Measurements from ENCODE around the gene C1orf146.
"Not testable (repeated sequence)": the region's sequence is repeated elsewhere in the genome, so short reads cannot be mapped to it uniquely, and the experiment has no call there.

C1orf146 gene, protein sequence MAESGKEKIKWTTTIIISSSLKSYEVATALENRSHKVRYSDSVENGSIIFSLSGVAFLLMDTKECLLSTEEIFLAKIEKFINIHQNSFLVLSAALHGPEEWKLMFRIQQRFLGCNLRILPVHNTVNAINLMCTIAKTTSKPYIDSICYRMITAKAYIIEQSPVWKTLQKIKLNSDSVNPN

GRCh38 chr1:92217721-92218120 is at the start of gene C1orf146:
Gene C1orf146 (plus strand): TSS chr1:92217915. CDS start chr1:92231421, 13,506 bp downstream.
- no peak for DNase-seq (ENCODE audit: low read depth)

- no peak for DNase-seq (ENCODE audit: low read depth)
These were observed 49.1 kb upstream of the C1orf146 start for GRCh38 chr1:92168657-92169056.

- DNase-seq (ENCODE audit: low read depth) = no peak
These were observed 48.3 kb upstream of the C1orf146 start for GRCh38 chr1:92169214-92170005.

GRCh38 chr1:92184632-92185031 is 33.1 kb upstream of the C1orf146 start:
- DNase-seq (ENCODE audit: low read depth) = no peak

GRCh38 chr1:92186081-92186480 is 31.6 kb upstream of the C1orf146 start:
- no peak for DNase-seq (ENCODE audit: low read depth)

DNA sequence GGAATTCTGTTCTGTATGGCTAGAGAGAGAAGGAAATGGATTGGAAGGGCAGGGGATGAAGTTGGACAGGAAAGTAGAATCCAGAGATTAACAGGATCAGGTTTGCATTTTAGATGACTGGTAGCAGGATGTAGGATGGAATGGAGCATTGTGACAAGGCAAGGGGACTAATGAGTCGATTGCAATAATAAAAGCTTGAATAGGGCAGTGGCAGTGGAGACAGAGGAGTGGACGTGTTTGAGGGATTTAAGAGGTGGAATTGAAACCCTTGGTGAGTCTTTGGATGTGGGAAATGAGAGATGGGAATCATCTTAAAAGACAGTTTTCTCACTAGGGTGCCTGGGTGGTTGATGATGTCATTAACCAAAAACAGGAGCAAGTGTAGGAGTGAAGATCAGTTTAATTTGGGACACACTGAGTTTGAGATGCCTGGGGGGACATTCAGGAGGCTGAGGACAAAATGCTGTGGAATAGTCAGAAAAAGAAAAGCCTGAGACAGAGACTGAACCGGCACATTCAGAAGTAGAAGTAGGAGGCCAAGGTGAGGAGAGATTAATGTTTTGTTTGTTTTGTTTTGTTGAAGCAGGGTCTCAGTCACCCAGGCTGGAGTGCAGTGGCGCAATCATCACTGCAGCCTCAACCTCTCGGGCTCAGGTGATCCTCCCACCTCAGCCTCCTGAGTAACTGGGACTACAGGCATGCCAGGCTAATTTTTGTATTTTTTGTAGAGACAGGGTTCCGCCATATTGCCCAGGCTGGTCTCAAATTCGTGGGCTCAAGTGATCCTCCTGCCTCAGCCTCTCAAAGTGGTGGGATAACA is 29.1 kb upstream of the C1orf146 start:
- no peak for DNase-seq (ENCODE audit: low read depth)

- no peak for DNase-seq (ENCODE audit: low read depth)
These were observed 26.0 kb upstream of the C1orf146 start for GRCh38 chr1:92191726-92192125.

GRCh38 chr1:92192246-92192645 is 25.5 kb upstream of the C1orf146 start:
- DNase-seq (ENCODE audit: low read depth) = no peak

GRCh38 chr1:92194511-92194910 is 23.2 kb upstream of the C1orf146 start:
- no peak for DNase-seq (ENCODE audit: low read depth)

- DNase-seq (ENCODE audit: low read depth) = no peak
These were observed 15.7 kb upstream of the C1orf146 start for GRCh38 chr1:92201973-92202372.

GRCh38 chr1:92203105-92203504 is 14.6 kb upstream of the C1orf146 start:
- DNase-seq (ENCODE audit: low read depth) = no peak

- DNase-seq (ENCODE audit: low read depth) = no peak
These were observed 7.0 kb upstream of the C1orf146 start for GRCh38 chr1:92210701-92211100.

DNA sequence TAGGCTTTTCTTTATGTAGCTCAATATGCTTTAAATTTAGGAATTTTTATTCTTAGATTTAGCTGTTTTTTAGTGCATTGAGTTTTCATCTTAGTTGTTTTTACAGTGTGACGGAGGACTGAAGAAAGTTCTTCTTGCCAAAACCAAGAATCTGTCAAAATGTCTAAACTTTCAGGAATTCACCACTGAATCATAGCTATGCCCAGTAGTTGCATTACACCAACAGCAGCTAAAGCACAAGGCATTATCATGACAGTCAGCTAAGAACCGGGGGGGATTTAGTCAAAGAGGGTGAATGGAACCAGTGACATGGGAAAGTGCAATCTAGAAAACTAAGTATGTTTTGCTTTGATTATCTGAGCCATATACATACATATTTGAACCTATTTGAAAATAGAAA is 6.5 kb upstream of the C1orf146 start:
- DNase-seq (ENCODE audit: low read depth) = no peak

DNA sequence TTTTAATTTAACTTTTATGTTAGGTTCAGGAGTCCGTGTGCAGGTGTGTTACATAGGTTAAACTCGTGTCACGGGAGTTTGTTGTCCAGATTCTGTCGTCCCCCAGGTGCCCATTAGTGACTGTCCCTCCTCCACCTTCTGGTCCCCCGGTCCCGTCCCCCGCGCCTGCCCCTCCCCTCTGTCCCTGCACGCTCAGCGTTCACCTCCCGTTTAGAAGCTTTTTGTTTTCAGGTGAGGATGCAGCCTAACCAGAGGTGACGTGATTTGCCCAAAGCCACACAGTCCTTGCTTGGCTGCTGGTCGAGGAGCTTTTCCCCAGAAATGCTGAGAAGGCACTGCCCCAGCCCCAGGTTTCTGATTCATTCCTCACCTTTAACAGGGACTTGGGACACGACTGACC is 844 bp downstream of the C1orf146 start:
- DNase-seq (ENCODE audit: low read depth) = no peak

DNA sequence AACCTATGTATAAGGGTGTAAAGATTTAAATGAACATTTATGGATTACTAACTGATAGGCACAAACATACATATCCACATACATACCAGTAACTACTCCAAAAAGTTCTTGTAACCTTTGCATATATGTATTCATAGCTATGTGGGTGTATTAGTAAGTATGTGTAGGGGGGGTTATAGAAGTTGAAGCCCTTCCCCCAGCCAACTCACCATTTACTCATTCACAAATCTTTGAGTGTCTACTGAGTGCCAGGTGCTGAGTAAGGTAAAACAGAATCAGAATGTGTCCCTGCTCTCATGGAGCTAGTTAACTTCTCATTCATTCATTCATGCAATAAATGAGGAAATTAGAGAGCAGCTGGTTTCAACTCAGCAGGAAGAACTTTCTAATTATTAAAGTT is 1.3 kb downstream of the C1orf146 start:
- no peak for DNase-seq (ENCODE audit: low read depth)

DNA sequence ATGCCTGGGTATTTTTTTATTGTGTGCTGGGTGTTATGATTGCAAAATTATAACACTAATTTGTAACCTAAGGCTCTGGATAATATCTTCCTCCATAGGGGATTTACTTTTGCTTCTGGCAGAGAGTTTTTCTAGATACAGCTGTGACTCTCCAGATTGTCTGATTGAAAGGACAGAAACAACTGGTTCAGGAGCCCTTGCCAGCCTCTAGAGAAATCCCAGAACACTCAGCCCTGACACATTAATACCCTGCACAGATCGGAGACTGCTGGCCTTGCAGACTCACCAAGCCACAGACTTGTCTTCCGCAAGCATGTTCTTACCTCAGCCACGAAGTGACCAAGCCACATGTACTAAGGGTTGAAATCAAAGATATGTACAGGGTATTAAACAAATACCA is 10.7 kb downstream of the C1orf146 start:
- DNase-seq (ENCODE audit: low read depth) = no peak

DNA sequence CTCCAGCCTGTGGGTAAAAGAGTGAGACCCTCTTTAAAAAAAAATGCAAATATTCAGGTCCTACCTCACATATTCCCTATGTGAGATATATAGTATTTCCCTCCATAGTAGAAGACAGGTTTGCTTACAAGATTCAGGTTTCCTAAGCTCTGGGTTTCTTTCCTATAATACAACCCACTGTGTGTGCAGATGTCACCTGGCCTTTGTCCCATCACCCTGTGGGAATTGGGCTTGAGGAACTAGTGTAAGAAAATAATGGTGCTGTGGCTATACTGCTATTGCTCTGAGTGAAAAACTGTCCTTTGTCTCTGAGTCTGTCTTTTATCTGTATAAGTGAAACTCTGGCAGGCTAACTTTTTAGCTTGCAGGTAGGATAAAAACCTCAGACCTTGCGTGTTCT is 13.0 kb downstream of the C1orf146 start:
- DNase-seq (ENCODE audit: low read depth) = no peak

- DNase-seq (ENCODE audit: low read depth) = no peak
These were observed 22.3 kb downstream of the C1orf146 start for GRCh38 chr1:92240034-92240433.

- DNase-seq (ENCODE audit: low read depth) = no peak
These were observed 26.7 kb downstream of the C1orf146 start for GRCh38 chr1:92244376-92244775.

DNA sequence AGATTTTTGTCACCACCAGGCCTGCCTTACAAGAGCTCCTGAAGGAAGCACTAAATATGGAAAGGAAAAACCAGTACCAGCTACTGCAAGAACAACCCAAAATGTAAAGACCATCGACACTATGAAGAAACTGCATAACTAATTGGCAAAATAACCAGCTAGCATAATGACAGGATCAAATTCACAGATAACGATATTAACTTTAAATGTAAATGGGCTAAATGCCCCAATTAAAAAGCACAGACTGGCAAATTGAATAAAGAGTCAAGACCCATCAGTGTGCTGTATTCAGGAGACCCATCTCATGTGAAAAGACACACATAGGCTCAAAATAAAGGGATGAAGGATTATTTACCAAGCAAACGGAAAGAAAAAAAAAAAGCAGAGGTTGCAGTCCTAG is 37.0 kb downstream of the C1orf146 start:
- not testable (repeated sequence) for DNase-seq (ENCODE audit: low read depth)

- no peak for DNase-seq (ENCODE audit: low read depth)
These were observed 41.6 kb downstream of the C1orf146 start for GRCh38 chr1:92259350-92259749.

DNA sequence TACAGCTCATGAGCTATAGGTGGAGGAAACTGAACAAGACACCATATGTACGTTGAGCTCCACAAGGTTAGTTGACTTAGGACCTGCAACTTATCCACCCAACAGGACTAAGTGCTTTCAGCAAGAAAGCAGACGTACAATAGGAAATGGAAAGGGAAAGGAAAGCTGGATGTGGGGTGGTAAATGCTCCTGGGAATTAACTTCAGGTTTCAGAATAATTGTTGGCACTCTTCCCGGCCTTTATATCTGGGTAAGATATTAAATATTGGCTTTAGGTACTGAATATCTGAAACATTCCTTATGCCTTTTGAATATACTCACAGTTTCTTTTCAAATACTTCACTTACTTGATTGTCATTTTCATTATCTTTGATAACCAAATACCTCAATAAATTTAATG is 44.8 kb downstream of the C1orf146 start:
- DNase-seq (ENCODE audit: low read depth) = no peak

GRCh38 chr1:92273039-92273438 is 55.3 kb downstream of the C1orf146 start:
- DNase-seq (ENCODE audit: low read depth) = no peak
